GM18907 (cell line): Measurements from ENCODE around the gene SOCS4.
"Not testable (repeated sequence)": the region's sequence is repeated elsewhere in the genome, so short reads cannot be mapped to it uniquely, and the experiment has no call there.

Experiments used
- ATAC-seq: cut with Tn5 transposase; IDR thresholded peaks from one replicate; pipeline ENCODE4 v1.9.1; 2021; ENCODE audit warnings: mild to moderate bottlenecking, moderate library complexity; ENCODE audit not compliant: unreplicated experiment

SOCS4 gene

GRCh38 chr14:55026793-55027561 is at the start of gene SOCS4, which contains the start of gene WDHD1:
Gene SOCS4, plus strand, starts transcription at chr14:55027236. Its CDS starts 15,806 bp downstream, at chr14:55043042.
Gene WDHD1, minus strand, starts transcription at chr14:55027099. Its CDS starts 312 bp downstream, at chr14:55026787.
- peak; percentile 93 for ATAC-seq

GRCh38 chr14:54979039-54979438 is 48.0 kb upstream of the SOCS4 start:
- ATAC-seq: no peak

DNA sequence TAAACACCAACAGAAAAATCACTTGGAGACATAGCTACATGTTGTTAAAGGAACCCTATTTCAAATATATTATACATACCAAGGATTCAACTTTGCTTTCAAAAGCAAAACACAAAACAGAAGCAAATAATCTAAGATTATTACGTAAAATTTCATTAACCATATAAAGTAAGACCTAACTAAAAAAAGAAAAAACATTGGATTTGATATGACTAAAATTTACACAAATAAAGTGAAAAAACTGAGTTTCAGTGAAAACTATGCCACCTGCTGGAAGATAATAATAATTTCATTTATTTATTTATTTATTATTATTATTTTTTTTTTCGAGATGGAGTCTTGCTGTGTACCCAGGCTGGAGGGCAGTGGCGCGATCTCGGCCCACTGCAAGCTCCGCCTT is 45.3 kb upstream of the SOCS4 start:
- no peak for ATAC-seq

- ATAC-seq: no peak
These were observed 41.9 kb upstream of the SOCS4 start for GRCh38 chr14:54985156-54985555.

GRCh38 chr14:55000381-55000780 is 26.7 kb upstream of the SOCS4 start:
- ATAC-seq: no peak

- no peak for ATAC-seq
These were observed 22.0 kb upstream of the SOCS4 start for GRCh38 chr14:55005071-55005470.

DNA sequence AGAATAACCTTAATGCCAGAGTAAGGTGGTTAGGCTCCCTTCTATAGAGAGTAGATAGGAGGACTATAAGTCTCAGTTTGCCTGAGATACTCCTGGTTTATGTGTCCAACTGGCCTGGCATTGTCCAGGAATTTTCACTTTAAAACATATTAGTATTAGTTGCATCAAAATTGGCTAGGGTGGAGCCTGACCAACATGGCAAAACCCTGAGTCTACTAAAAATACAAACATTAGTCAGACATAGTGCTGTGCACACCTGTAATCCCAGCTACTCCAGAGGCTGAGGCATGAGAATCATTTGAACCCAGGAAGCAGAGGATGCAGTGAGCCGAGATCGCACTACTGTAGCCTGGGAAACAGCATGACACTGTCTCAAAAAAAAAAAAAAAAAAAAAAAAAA is 12.0 kb upstream of the SOCS4 start:
- ATAC-seq: no peak

- ATAC-seq: no peak
These were observed 7.0 kb upstream of the SOCS4 start for GRCh38 chr14:55019968-55020554.

DNA sequence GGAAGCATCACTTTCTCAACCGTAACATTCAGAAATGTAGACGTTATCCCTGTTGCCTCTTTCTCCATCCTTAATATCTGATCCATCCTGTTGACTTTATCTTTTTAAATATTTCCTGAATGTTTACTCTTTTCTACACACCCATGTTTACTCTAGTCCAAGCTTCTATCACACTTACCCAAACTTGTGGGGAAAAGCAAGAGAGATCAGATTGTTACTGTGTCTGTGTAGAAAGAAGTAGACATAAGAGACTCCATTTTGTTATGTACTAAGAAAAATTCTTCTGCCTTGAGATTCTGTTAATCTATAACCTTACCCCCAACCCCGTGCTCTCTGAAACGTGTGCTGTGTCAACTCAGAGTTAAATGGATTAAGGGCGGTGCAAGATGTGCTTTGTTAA is 2.7 kb upstream of the SOCS4 start:
- not testable (repeated sequence) for ATAC-seq

- no peak for ATAC-seq
These were observed 1.1 kb upstream of the SOCS4 start for GRCh38 chr14:55025948-55026347.

DNA sequence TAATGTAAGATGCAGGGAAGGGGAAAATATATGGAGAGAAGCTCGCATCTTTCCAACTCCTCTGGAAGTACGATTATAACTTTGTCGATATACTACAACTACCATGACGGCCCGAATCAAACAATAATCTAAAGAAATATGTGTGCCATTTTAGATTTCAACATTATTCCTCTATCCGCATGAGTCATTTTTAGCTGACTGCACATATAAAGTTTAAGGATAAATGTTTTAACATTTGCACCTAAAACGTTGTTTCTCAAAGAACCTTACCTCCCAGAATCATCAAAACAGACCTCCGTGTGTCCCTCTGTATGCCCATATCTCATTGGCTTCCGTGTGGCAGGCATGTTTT is 619 bp upstream of the SOCS4 start:
- ATAC-seq: no peak

- no peak for ATAC-seq
These were observed 1.0 kb downstream of the SOCS4 start for GRCh38 chr14:55028066-55028465.

DNA sequence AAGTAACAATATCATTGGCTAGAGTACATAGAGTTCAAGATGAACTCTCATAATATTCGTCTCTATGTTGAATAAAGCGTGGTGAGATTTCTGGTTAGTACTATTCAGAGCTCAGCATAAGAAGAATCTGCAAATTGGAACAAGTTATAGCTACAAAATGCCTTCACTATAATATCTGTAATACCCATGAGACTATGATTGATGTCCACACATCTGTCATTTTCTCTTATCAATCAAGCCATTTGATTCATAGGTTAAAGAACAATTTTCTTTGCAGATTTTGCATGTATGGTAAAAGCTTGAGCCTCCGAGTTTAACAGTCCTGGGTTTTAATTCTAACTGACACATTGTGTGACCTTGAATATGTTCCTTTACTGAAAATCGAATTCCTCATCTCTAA is 1.4 kb downstream of the SOCS4 start:
- ATAC-seq: no peak

DNA sequence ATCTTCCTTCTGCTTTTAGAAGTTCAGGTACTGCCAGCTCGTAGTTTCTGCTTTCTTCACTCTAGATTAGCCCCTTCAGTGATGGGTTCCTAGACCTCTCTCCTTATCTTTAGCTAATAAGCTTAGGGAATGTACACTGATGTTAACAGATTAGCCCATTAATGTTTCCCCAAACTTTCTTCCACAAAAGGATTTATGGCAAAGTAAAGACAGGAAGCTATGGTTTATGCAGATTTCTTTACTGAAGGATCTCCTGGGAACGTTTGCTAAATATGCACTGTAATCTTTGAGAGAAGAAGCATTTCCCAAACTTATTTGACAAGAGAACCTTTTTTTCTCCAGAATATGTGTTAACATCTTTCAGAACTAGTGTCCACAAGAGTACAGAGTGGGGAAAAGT is 4.2 kb downstream of the SOCS4 start:
- no peak for ATAC-seq

DNA sequence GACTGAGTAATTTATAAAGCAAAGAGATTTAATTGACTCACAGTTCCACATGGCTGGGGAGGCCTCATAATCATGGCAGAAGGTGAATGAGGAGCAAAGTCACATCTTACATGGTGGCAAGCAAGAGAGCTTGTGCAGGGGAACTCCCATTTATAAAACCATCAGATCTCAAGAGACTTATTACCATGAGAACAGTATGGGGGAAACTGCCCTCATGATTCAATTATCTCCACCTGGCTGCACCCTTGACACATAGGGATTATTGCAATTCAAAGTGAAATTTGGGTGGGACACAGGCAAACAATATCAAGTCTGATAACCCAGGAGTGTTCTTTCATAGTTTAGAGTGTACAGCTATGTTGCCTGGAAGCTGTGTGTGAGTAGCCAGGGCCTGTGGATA is 11.0 kb downstream of the SOCS4 start:
- ATAC-seq: not testable (repeated sequence)

DNA sequence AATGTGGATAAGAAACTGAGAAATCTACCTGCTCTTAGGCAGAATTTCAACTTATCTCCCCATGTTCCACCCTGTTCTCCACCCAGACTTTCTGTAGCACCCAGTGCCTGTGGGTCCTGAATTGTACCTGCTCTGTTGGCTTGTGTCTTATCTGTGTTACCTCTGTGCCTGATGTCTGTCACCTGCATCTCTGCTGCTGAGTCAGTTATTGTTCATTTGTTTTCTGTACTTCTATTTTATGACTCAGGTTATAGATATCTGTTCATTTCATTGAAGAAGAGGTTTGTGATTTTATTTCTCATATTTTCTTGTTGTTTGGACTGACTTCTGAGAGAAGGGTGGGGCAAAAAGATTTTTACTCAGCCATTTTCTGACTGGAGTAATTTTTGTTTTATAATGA is 11.7 kb downstream of the SOCS4 start:
- no peak for ATAC-seq

DNA sequence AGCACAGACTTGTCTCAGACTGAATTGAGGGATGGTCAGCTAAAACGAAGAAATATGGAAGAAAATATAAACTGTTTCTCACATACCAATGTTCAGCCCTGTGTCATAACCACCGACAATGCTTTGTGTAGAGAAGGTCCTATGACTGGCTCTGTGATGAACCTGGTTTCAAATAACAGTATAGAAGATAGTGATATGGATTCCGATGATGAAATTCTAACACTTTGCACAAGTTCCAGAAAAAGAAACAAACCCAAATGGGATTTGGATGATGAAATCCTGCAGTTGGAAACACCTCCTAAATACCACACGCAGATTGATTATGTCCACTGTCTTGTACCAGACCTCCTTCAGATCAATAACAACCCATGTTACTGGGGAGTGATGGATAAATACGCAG is 16.5 kb downstream of the SOCS4 start:
- ATAC-seq: no peak

GRCh38 chr14:55045087-55045486 is 18.1 kb downstream of the SOCS4 start:
- no peak for ATAC-seq

- ATAC-seq: no peak
These were observed 20.4 kb downstream of the SOCS4 start for GRCh38 chr14:55047301-55048053.

- no peak for ATAC-seq
These were observed 21.9 kb downstream of the SOCS4 start for GRCh38 chr14:55048900-55049436.

GRCh38 chr14:55051165-55051422 is 24.1 kb downstream of the SOCS4 start:
- ATAC-seq: no peak
